Stimulated activated effector memory CD8-positive, alpha-beta T cell treated with anti-CD3 and anti-CD28 coated beads, Interleukin-12 subunit alpha, Interleukin-12 subunit beta, amount 100 ng/mL, for 72 hours (primary cell): ENCODE results near the gene ODAPH.
"Not testable (repeated sequence)": the region's sequence is repeated elsewhere in the genome, so short reads cannot be mapped to it uniquely, and the experiment has no call there.

Experiments used
- ATAC-seq: fragments of 150-1000 bp; cut with Tn5 transposase; 2 replicates; pipeline ENCODE4 v1.10.0; 2021
- DNase-seq, 2 donors: peaks; one replicate each; pipeline ENCODE4 v3.0.0; 2021 to 2022; ENCODE audit warnings: low spot score in 2 of 2
- H3K27ac Mint-ChIP-seq: one replicate; pipeline ENCODE4 v1.8.0; 2022; ENCODE audit warnings: mild to moderate bottlenecking, mixed read lengths
- H3K36me3 Mint-ChIP-seq: one replicate; pipeline ENCODE4 v1.8.0; 2022; ENCODE audit warnings: mild to moderate bottlenecking, mixed read lengths
- H3K4me1 Mint-ChIP-seq: one replicate; pipeline ENCODE4 v1.8.0; 2022; ENCODE audit warnings: mixed read lengths
- H3K4me3 Mint-ChIP-seq: one replicate; pipeline ENCODE4 v1.8.0; 2022; ENCODE audit warnings: mild to moderate bottlenecking, mixed read lengths
- H3K9me3 Mint-ChIP-seq: one replicate; pipeline ENCODE4 v1.8.0; 2022; ENCODE audit warnings: mixed read lengths

The ODAPH gene, protein sequence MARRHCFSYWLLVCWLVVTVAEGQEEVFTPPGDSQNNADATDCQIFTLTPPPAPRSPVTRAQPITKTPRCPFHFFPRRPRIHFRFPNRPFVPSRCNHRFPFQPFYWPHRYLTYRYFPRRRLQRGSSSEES

DNA sequence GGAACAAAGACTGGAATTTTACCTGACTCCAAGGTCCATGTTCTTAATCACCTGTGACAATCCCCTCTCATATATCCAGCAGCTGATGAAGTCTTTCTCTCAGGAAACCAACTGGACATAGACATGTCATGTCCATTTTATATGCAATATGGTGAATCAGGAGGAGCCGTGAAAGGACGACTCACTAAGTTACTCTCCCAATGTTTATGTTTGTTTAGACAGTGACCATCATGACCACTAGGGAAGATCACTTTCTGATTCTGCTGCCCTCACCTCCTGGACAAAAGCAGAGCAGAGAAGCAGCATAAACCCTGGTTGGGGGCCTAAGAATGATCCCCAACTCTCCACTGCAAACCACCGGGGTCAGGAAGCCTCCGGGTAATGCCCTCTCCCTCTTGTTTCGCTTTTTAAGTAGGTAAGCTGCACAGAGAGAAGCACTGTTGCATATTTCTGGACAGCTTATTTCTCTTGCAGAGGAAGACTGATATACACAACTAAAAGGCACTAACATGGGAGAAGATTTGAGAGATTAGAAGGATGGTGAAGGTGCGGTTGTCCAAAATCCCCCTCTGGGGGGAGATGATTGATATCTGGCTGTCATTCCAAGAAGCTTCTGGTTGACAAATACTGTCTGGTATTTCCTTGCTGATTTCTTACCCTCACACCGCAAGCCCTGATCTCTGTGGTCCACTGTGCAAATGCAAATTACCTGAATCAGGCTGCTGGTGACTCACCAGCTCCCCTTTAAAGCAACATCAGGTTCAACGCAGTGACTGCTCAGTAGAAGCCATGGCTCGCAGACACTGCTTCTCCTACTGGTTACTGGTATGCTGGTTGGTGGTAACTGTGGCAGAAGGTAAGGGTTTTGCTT lies at the start of gene ODAPH:
Gene ODAPH (plus strand): TSS at position 773 of the 871 bp plus-strand sequence. CDS start 17 bp downstream, at position 790.
- peak within 1 kb of the TSS; percentile 39 for H3K4me3 Mint-ChIP-seq
- DNase-seq = peak; percentile 15 to 74
- no peaks in the 10 kb centered on the region for H3K9me3 Mint-ChIP-seq
- peak; percentile 99 for ATAC-seq
- H3K36me3 Mint-ChIP-seq = no peaks in the 10 kb centered on the region
- no peak within 1 kb of the TSS for H3K27ac Mint-ChIP-seq
- H3K4me1 Mint-ChIP-seq = peaks cover 18% of the 10 kb centered on the region

DNA sequence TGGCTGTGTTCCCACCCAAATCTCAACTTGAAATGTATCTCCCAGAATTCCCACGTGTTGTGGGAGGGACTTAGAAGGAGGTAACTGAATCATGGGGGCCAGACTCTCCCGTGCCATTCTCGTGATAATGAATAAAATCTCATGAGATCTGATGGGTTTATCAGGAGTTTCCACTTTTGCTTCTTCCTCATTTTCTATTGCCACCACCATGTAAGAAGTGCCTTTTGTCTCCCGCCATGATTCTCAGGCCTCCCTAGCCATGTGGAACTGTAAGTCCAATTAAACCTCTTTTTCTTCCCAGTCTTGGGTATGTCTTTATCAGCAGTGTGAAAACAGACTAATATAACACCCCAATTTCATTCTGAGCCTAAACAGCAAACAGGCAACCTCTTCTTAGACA lies 46.3 kb upstream of the ODAPH start:
- ATAC-seq, H3K9me3 Mint-ChIP-seq, DNase-seq: not testable (repeated sequence)
- H3K27ac Mint-ChIP-seq = peak overlapping the region; percentile 12
- peak overlapping the region; percentile 5 for H3K4me3 Mint-ChIP-seq
- H3K36me3 Mint-ChIP-seq = peaks cover 61% of the 10 kb centered on the region
- H3K4me1 Mint-ChIP-seq = peaks cover 45% of the 10 kb centered on the region

DNA sequence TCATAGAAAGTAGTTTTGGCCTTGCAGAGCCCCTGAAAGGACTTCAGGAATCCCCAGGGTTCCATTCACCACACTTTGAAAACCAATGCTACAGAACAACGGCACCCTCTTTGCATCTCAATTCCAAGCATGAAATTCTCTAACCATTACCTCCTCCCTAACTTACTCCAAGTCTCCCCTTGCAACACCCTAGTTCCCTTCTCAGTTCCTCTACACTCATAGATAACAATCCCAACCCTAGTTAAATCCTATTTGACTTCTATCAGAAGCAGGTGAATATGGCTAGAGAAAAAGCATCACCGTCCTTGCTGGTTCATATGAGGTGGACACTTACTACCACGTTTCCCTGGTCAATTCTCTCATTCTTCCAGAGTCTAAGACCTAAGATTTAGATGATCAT lies 44.0 kb upstream of the ODAPH start:
- DNase-seq = no peak
- Mint-ChIP-seq H3K9me3 (no peaks in the 10 kb centered on the region), H3K4me3 (no peak overlapping the region), H3K27ac (no peak overlapping the region), H3K4me1 (peaks cover 37% of the 10 kb centered on the region), H3K36me3 (peaks cover 52% of the 10 kb centered on the region)
- ATAC-seq = no peak

DNA sequence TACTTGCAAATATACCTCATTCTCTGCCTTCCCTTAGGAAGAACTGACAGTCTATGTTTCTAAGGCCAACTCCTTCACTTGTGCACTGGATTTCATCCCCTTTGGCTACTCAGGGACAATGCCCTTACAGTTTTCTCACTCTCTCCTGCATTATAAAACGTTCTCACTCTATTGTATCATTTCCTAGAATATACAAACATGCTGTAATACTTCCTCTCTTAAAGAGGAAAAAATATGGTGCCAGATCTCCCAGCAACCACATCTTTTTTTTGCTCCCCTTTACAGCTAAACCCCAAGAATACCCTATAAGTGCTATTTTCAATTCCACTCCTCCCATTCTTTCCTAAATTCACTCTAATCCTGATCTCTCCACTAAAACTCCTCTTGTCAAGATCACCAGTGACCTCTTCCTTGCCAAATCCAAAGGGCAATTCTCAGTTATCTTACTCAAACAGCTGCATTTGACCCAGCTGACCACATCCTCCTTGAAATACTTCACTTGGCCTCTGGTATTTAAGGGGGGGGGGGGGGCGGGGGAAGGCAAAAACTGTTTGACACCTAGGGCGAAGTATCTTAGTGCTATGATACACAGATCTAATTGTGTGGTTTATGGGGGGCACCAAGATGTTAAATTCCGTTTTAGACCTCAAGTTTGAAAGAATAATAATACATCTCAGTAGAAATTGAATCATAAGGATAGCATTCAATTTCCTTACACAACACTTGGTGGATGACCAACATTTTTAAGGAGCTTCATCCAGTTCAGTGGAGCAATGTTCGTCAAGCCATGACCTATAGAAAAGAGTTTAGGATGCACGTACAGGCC lies 43.3 kb upstream of the ODAPH start:
- DNase-seq = no peak
- Mint-ChIP-seq H3K36me3 (peaks cover 52% of the 10 kb centered on the region), H3K4me1 (peaks cover 29% of the 10 kb centered on the region), H3K27ac (no peak overlapping the region), H3K9me3 (no peaks in the 10 kb centered on the region), H3K4me3 (no peak overlapping the region)
- ATAC-seq = no peak

DNA sequence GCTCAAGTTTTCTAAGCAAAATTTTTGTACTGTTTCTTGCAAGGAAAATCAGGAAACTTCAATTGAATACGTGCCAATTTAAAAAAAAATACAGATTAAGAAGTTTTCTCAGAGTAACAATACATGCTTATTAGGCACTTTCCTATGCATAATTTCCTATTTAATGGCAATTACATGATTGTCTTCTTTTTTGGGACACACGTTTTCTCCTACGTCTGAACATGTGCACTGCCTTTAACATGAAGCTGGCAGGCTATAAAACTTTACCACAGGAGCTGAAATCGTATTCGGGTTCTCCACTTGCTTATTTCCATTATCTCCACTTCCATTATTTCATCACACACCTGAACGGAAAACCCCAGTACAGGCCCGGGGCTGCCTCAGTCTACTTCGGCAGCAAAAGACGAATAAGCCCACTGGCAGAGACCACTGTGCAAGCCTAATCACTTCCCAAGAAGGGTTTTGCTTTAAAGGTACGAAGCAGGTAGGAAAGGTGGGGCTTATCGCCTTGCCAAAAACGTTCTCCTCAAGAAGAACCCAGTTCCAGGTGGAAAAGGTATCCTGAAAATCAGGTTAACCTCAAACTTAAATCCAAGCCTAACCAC lies 42.2 kb upstream of the ODAPH start:
- H3K27ac Mint-ChIP-seq = no peak overlapping the region
- no peak overlapping the region for H3K4me3 Mint-ChIP-seq
- DNase-seq (no peak), ATAC-seq (no peak)
- H3K4me1 Mint-ChIP-seq = peaks cover 28% of the 10 kb centered on the region
- H3K9me3 Mint-ChIP-seq = no peaks in the 10 kb centered on the region
- peaks cover 52% of the 10 kb centered on the region for H3K36me3 Mint-ChIP-seq

DNA sequence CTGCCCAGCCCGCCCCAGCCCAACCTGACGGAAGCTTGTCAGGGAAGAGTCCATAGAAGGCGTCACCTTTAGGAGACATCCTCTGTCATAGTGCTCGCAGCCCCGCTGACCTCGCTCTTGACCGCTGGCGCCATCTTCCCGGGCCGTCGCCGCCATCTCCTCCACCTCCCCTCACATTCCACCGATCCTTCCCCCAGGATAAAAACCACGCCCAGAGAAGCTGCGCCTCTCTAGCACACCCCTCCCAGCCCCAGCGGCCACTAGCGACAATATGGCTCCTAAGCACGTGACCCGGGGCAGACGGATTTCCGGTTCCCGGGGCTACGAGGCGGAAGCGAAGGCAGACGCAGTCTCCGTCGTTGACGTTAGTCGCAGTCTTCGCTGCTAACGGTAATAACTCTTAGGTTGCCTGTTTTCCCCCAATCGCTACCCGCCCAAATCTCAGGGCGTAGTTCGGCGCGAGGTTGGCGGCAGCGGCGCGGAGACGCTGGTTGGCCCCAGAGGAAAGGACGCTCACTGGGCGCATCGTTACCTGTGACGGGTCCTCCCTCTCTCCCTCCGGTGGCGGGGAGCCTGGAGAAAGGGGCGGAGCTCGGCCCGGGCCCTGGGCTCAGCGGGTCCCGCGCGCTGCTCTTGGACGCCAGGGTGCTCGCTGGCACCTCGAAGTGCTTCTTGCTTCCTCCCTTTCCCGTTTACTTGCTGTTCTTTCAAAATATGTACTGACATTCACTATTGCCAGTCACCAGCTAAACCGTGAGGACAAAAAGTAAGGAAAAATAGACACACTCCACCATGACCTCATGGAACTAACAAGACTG lies 41.5 kb upstream of the ODAPH start, which contains the start of the genes RCHY1 and THAP6:
Gene RCHY1 (minus strand): TSS at position 273 of the 818 bp plus-strand sequence. CDS start 117 bp downstream, at position 156.
Gene THAP6 (plus strand): TSS at position 343 of the 818 bp plus-strand sequence. CDS start 980 bp downstream, outside the sequence.
- Mint-ChIP-seq H3K4me1 (peaks cover 24% of the 10 kb centered on the region), H3K9me3 (no peaks in the 10 kb centered on the region), H3K36me3 (peaks cover 54% of the 10 kb centered on the region), H3K4me3 (no peak within 1 kb of the TSS), H3K27ac (no peak within 1 kb of the TSS)
- DNase-seq = peak; percentile 81 to 97
- ATAC-seq = peak; percentile 95

DNA sequence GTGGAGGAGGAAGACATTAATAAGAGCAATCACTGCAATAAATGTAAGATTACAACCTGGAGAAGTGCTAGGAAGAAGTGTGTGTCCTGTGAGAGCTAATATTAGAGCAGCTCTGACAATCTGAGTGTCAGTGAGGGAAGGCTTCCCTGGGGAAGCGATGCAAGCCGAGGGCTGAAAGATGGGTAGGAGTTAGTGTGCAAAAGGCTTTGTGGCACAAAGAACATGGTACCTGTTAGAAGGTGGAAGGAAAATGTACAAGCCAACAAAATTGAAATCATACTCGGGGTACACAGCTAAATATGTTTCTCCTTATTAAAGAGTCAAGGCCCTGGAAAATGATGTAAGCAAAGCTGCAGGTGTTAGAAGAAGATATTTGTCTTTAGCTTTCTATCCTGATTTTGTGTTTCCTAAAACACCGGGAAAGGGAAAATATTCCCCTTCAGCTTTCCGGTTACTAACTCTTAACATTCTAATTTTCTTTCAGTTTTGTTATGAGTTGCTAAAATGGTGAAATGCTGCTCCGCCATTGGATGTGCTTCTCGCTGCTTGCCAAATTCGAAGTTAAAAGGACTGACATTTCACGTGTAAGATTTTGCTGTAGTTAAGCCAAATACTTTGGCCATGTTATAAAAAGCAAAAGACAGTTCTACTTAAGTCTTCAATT lies 40.8 kb upstream of the ODAPH start:
- H3K27ac Mint-ChIP-seq = no peak overlapping the region
- H3K4me1 Mint-ChIP-seq = peaks cover 17% of the 10 kb centered on the region
- ATAC-seq = no peak
- no peak for DNase-seq
- H3K36me3 Mint-ChIP-seq = peaks cover 52% of the 10 kb centered on the region
- H3K4me3 Mint-ChIP-seq = no peak overlapping the region
- H3K9me3 Mint-ChIP-seq = no peaks in the 10 kb centered on the region

DNA sequence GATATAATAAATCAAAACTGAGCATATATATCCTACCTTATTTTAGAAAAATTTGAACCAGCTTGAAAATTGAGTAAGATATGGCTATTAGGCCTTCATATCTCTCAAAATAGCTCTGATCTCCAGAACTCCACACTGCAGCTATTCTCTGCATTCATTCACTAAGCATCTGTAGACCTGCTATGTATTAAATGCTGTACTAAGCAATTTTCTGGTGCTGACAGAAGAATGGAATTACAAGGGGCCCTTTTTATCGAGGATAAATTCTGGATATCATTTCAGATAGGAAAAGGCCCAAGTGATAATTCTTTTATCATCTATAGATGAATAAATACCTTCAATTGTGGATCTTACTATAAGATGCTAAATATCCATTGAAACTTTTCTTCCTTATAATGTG lies 39.7 kb upstream of the ODAPH start:
- Mint-ChIP-seq H3K36me3 (peaks cover 52% of the 10 kb centered on the region), H3K27ac (no peak overlapping the region), H3K4me3 (no peak overlapping the region), H3K4me1 (peaks cover 18% of the 10 kb centered on the region), H3K9me3 (no peaks in the 10 kb centered on the region)
- no peak for ATAC-seq
- DNase-seq = no peak

DNA sequence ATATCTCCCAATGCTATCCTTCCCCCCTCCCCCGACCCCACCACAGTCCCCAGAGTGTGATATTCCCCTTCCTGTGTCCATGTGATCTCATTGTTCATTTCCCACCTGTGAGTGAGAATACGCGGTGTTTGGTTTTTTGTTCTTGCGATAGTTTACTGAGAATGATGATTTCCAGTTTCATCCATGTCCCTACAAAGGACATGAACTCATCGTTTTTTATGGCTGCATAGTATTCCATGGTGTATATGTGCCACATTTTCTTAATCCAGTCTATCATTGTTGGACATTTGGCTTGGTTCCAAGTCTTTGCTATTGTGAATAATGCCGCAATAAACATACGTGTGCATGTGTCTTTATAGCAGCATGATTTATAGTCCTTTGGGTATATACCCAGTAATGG lies 36.4 kb upstream of the ODAPH start:
- H3K4me3 Mint-ChIP-seq, H3K27ac Mint-ChIP-seq, DNase-seq, ATAC-seq, H3K9me3 Mint-ChIP-seq: not testable (repeated sequence)
- H3K4me1 Mint-ChIP-seq = peaks cover 19% of the 10 kb centered on the region
- H3K36me3 Mint-ChIP-seq = peaks cover 82% of the 10 kb centered on the region

DNA sequence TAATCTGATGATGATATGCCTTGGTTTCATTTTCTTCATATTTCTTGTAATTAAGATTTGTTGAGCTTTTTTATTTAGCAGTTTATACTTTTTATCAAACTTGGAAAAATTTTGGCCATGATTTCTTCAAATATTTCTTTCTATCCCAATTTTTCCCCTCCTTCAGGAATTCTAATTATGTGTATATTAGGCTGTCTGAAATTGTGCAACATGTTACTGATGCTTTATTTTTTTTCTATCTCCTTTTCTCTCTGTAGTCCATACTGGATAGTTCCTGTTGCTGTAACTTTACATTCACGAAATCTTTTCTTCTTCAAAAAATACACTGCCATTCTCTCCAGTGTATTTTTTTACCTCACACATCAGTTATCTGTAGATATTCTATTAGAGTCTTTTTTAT lies 30.8 kb upstream of the ODAPH start:
- no peaks in the 10 kb centered on the region for H3K9me3 Mint-ChIP-seq
- peaks cover 88% of the 10 kb centered on the region for H3K36me3 Mint-ChIP-seq
- H3K4me1 Mint-ChIP-seq = peaks cover 24% of the 10 kb centered on the region
- DNase-seq (no peak), ATAC-seq (no peak)
- H3K4me3 Mint-ChIP-seq = no peak overlapping the region
- no peak overlapping the region for H3K27ac Mint-ChIP-seq

DNA sequence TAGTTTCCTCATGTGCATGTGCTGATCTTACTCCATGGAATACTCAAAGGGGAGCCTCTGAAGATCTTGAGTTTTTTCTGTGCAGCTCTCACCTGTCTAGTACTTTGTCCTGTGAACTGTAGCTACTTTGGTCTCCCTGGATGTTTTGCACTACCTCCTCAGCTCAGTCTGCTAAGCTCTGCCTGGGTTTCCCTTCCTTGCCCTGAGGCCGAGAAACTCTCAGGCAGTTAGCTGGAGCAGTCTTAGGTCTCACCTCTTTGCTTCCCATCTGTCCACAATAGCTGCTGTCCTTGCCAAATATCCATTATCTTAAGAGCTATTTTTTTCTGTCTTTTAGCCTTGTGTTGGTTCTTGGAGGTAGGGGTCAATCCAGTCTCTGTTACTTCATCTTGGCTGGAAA lies 30.0 kb upstream of the ODAPH start:
- peaks cover 15% of the 10 kb centered on the region for H3K4me1 Mint-ChIP-seq
- no peak for DNase-seq
- no peaks in the 10 kb centered on the region for H3K9me3 Mint-ChIP-seq
- ATAC-seq = no peak
- H3K4me3 Mint-ChIP-seq = no peak overlapping the region
- no peak overlapping the region for H3K27ac Mint-ChIP-seq
- peaks cover 86% of the 10 kb centered on the region for H3K36me3 Mint-ChIP-seq

DNA sequence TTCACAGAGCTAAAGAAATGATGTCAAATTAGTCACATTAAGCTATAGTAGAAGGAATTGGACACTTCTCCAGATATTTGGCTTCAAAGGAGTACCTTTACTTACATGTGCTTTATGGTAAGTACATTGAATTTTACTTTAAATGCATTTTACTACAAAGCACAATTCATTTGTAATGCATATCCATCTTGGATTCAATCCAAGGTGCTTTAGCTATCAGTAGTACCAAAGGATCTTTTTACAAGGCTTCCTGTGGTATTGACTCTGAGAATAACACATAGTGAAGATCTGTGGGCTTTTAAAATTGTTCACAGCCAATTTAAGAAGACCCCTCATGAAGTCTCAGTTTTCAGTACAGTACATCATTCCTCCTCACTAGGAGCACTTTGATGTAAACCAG lies 28.4 kb upstream of the ODAPH start:
- Mint-ChIP-seq H3K36me3 (peaks cover 80% of the 10 kb centered on the region), H3K9me3 (peaks cover 4% of the 10 kb centered on the region)

DNA sequence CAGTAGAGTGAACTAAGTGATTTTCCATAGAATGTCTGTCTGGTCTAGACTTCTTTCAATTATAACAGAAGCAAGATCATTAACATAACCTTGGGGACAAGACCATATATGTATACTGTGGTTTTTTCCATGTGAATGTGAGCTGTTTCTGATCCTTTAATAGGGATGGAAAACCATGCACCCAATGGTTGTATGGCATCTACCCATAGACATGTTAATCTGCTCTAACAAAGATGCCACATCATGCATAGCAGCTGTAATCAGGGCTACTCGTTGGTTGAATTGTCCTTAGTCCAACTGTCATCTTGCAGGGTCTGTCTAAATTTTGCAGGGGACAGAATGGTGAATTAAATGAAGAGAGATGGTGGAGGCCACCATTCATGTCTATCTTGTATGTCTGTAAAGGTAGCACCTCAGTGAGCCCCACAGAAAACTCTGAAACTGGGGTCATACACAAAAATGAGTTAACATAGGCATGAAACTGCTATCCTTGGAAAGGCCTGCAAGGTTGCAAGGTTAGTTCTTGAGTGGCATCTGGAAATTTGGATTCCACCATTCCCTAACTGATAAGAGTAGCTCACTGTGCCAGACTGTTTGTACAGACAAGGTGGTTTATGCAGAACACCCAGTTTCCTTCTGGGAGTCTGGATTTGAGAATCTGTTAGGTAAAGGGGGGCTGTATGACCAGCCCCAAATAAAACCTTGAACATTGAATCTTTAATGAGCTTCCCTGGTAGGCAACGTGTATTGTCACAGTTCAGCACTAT lies 25.1 kb upstream of the ODAPH start:
- no peak for ATAC-seq
- DNase-seq = no peak
- H3K36me3 Mint-ChIP-seq = peaks cover 47% of the 10 kb centered on the region
- H3K27ac Mint-ChIP-seq = no peak overlapping the region
- no peak overlapping the region for H3K4me3 Mint-ChIP-seq
- H3K9me3 Mint-ChIP-seq = peaks cover 10% of the 10 kb centered on the region
- H3K4me1 Mint-ChIP-seq = peaks cover 4% of the 10 kb centered on the region

More for the DNA sequence above, 28.4 kb upstream of the ODAPH start:
- DNase-seq (no peak), ATAC-seq (no peak)
- peaks cover 12% of the 10 kb centered on the region for H3K4me1 Mint-ChIP-seq
- H3K4me3 Mint-ChIP-seq = no peak overlapping the region
- H3K27ac Mint-ChIP-seq = no peak overlapping the region
